HepG2 (cell line): ENCODE measurements around the gene CLCC1. TPM values are rescaled to one million over a fixed set of nuclear protein-coding genes. Genes with fewer than 3 reads are reported as not detected.
A peak's percentile ranks its signal among the peaks of the same experiment; 100 is the strongest.

Experiments used
- JARID2 ChIP-seq: sonication (generic); formaldehyde crosslinking; IDR thresholded peaks from 2 replicates; pipeline ENCODE4 v1.8.1; 2023; ENCODE audit warnings: missing genetic modification reagents, inconsistent platforms; ENCODE audit not compliant: insufficient replicate concordance
- MEF2D ChIP-seq: sonication (generic); formaldehyde crosslinking; IDR thresholded peaks from 2 replicates; pipeline ENCODE4 v1.5.1; 2020; ENCODE audit warnings: mild to moderate bottlenecking, missing genetic modification reagents
- NFIB ChIP-seq: sonication (generic); formaldehyde crosslinking; IDR thresholded peaks from 2 replicates; pipeline ENCODE4 v1.9.0; 2021; ENCODE audit warnings: missing genetic modification reagents, mild to moderate bottlenecking, borderline replicate concordance
- RARG ChIP-seq: sonication (generic); formaldehyde crosslinking; IDR thresholded peaks from 2 replicates; pipeline ENCODE4 v1.4.0; 2020; ENCODE audit warnings: low read depth, mild to moderate bottlenecking, missing genetic modification reagents
- ZNF776 ChIP-seq: sonication (generic); formaldehyde crosslinking; IDR thresholded peaks from 2 replicates; pipeline ENCODE4 v1.4.0; 2020; ENCODE audit warnings: mild to moderate bottlenecking, missing genetic modification reagents
- polyA plus RNA-seq, 8 experiments: library from polyadenylated mRNA; depleted of rRNA in 3 of 8; stranded (reverse) in 7 of 8; unstranded in 1 of 8; fragments of >200 nt; fragmentation: Illumina TruSeq in 4 of 8; extraction: Trizol in 4 of 8; gene quantifications; 2 replicates each; pipeline versions ENCODE4 v1.2.1 to v1.2.3, GENCODE V29; 2011 to 2016; ENCODE audit warnings: low read depth in 4 of 8, missing spikeins in 1 of 8, mixed read lengths in 1 of 8; ENCODE audit not compliant: insufficient read depth in 1 of 8
- total RNA-seq, 5 experiments: library from RNA; depleted of rRNA; stranded (reverse); fragments of >200 nt; fragmentation: Illumina TruSeq; extraction: Trizol; gene quantifications; 2 replicates each; pipeline ENCODE4 v1.2.3, GENCODE V29; 2016; ENCODE audit warnings: low read depth in 1 of 5
- TF ChIP-seq, protein P1 (sequence below): sonication (generic); formaldehyde crosslinking; IDR thresholded peaks from 2 replicates; pipeline ENCODE4 v1.4.0; 2020; ENCODE audit warnings: missing genetic modification reagents
- TF ChIP-seq, protein P2 (sequence below): sonication (generic); formaldehyde crosslinking; IDR thresholded peaks from 2 replicates; pipeline ENCODE4 v1.4.0; 2020; ENCODE audit warnings: mild to moderate bottlenecking, missing genetic modification reagents
- TF ChIP-seq, protein P3 (sequence below): sonication (generic); formaldehyde crosslinking; IDR thresholded peaks from 2 replicates; pipeline ENCODE4 v1.5.0; 2020; ENCODE audit warnings: mild to moderate bottlenecking, missing genetic modification reagents, borderline replicate concordance
- TF ChIP-seq, protein P4 (sequence below): sonication (generic); formaldehyde crosslinking; IDR thresholded peaks from 2 replicates; pipeline ENCODE4 v1.8.1; 2023; ENCODE audit warnings: mild to moderate bottlenecking, missing genetic modification reagents, borderline replicate concordance
- TF ChIP-seq, protein P5 (sequence below): sonication (generic); formaldehyde crosslinking; IDR thresholded peaks from 2 replicates; pipeline ENCODE4 v1.9.0; 2021; ENCODE audit warnings: missing genetic modification reagents, mild to moderate bottlenecking, borderline replicate concordance

Gene CLCC1
- total and polyA plus RNA-seq, 2 of the 13 experiments (the other 11 are each of a cell fraction or from before 2014, with no cell fraction given), result 16.0 to 25.8 TPM

DNA sequence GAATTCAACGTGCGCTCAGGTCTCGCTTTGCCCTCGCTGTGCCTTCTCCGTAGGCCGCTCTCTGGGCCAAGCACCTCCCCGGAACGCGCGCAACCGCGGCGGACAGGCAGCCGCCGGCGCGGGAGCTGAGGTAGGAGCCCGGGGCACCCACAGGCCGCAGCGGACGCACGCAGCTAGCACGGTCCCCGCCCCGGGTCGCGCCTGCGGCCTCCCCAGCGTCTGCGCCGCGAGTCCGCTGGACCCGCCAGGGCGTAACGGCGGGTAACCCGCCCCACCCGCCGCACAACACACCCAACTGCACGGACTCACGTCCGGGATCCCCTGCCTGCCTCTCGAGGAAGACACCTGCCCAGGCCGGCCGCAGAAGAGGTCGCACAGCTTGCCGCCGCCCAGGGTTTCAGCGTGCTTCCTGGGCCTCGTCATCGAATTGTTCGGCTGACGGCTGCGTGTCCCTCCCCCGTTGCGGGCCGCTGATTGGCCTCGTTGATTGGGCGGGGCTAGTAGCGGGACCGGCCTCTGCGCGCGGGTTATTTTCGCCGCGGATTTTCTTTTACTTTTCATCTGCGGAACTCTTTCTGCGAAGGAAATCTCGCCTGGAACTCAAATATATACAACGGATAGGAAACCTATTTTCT lies at the start of gene CLCC1 (continued):
- TF ChIP-seq, protein P1, sequence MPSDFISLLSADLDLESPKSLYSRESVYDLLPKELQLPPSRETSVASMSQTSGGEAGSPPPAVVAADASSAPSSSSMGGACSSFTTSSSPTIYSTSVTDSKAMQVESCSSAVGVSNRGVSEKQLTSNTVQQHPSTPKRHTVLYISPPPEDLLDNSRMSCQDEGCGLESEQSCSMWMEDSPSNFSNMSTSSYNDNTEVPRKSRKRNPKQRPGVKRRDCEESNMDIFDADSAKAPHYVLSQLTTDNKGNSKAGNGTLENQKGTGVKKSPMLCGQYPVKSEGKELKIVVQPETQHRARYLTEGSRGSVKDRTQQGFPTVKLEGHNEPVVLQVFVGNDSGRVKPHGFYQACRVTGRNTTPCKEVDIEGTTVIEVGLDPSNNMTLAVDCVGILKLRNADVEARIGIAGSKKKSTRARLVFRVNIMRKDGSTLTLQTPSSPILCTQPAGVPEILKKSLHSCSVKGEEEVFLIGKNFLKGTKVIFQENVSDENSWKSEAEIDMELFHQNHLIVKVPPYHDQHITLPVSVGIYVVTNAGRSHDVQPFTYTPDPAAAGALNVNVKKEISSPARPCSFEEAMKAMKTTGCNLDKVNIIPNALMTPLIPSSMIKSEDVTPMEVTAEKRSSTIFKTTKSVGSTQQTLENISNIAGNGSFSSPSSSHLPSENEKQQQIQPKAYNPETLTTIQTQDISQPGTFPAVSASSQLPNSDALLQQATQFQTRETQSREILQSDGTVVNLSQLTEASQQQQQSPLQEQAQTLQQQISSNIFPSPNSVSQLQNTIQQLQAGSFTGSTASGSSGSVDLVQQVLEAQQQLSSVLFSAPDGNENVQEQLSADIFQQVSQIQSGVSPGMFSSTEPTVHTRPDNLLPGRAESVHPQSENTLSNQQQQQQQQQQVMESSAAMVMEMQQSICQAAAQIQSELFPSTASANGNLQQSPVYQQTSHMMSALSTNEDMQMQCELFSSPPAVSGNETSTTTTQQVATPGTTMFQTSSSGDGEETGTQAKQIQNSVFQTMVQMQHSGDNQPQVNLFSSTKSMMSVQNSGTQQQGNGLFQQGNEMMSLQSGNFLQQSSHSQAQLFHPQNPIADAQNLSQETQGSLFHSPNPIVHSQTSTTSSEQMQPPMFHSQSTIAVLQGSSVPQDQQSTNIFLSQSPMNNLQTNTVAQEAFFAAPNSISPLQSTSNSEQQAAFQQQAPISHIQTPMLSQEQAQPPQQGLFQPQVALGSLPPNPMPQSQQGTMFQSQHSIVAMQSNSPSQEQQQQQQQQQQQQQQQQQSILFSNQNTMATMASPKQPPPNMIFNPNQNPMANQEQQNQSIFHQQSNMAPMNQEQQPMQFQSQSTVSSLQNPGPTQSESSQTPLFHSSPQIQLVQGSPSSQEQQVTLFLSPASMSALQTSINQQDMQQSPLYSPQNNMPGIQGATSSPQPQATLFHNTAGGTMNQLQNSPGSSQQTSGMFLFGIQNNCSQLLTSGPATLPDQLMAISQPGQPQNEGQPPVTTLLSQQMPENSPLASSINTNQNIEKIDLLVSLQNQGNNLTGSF (CRISPR knock-in tag), result peak; percentile 91
- peak; percentile 53; the same call in 1 of the 2 replicates for TF ChIP-seq ZNF776 (CRISPR knock-in tag)
- peak; percentile 53; the same call in 1 of the 2 replicates for TF ChIP-seq MEF2D
- TF ChIP-seq NFIB (CRISPR knock-in tag), result no peak
- TF ChIP-seq RARG (CRISPR knock-in tag), result peak; percentile 66; the same call in 1 of the 2 replicates
- TF ChIP-seq, protein P2, sequence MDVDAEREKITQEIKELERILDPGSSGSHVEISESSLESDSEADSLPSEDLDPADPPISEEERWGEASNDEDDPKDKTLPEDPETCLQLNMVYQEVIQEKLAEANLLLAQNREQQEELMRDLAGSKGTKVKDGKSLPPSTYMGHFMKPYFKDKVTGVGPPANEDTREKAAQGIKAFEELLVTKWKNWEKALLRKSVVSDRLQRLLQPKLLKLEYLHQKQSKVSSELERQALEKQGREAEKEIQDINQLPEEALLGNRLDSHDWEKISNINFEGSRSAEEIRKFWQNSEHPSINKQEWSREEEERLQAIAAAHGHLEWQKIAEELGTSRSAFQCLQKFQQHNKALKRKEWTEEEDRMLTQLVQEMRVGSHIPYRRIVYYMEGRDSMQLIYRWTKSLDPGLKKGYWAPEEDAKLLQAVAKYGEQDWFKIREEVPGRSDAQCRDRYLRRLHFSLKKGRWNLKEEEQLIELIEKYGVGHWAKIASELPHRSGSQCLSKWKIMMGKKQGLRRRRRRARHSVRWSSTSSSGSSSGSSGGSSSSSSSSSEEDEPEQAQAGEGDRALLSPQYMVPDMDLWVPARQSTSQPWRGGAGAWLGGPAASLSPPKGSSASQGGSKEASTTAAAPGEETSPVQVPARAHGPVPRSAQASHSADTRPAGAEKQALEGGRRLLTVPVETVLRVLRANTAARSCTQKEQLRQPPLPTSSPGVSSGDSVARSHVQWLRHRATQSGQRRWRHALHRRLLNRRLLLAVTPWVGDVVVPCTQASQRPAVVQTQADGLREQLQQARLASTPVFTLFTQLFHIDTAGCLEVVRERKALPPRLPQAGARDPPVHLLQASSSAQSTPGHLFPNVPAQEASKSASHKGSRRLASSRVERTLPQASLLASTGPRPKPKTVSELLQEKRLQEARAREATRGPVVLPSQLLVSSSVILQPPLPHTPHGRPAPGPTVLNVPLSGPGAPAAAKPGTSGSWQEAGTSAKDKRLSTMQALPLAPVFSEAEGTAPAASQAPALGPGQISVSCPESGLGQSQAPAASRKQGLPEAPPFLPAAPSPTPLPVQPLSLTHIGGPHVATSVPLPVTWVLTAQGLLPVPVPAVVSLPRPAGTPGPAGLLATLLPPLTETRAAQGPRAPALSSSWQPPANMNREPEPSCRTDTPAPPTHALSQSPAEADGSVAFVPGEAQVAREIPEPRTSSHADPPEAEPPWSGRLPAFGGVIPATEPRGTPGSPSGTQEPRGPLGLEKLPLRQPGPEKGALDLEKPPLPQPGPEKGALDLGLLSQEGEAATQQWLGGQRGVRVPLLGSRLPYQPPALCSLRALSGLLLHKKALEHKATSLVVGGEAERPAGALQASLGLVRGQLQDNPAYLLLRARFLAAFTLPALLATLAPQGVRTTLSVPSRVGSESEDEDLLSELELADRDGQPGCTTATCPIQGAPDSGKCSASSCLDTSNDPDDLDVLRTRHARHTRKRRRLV (CRISPR knock-in tag), result no peak
- TF ChIP-seq, protein P3, sequence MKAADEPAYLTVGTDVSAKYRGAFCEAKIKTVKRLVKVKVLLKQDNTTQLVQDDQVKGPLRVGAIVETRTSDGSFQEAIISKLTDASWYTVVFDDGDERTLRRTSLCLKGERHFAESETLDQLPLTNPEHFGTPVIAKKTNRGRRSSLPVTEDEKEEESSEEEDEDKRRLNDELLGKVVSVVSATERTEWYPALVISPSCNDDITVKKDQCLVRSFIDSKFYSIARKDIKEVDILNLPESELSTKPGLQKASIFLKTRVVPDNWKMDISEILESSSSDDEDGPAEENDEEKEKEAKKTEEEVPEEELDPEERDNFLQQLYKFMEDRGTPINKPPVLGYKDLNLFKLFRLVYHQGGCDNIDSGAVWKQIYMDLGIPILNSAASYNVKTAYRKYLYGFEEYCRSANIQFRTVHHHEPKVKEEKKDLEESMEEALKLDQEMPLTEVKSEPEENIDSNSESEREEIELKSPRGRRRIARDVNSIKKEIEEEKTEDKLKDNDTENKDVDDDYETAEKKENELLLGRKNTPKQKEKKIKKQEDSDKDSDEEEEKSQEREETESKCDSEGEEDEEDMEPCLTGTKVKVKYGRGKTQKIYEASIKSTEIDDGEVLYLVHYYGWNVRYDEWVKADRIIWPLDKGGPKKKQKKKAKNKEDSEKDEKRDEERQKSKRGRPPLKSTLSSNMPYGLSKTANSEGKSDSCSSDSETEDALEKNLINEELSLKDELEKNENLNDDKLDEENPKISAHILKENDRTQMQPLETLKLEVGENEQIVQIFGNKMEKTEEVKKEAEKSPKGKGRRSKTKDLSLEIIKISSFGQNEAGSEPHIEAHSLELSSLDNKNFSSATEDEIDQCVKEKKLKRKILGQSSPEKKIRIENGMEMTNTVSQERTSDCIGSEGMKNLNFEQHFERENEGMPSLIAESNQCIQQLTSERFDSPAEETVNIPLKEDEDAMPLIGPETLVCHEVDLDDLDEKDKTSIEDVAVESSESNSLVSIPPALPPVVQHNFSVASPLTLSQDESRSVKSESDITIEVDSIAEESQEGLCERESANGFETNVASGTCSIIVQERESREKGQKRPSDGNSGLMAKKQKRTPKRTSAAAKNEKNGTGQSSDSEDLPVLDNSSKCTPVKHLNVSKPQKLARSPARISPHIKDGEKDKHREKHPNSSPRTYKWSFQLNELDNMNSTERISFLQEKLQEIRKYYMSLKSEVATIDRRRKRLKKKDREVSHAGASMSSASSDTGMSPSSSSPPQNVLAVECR (CRISPR knock-in tag), result peak; percentile 95
- TF ChIP-seq, protein P4, sequence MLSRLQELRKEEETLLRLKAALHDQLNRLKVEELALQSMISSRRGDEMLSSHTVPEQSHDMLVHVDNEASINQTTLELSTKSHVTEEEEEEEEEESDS (CRISPR knock-in tag), result no peak
- TF ChIP-seq, protein P5, sequence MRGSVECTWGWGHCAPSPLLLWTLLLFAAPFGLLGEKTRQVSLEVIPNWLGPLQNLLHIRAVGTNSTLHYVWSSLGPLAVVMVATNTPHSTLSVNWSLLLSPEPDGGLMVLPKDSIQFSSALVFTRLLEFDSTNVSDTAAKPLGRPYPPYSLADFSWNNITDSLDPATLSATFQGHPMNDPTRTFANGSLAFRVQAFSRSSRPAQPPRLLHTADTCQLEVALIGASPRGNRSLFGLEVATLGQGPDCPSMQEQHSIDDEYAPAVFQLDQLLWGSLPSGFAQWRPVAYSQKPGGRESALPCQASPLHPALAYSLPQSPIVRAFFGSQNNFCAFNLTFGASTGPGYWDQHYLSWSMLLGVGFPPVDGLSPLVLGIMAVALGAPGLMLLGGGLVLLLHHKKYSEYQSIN (CRISPR knock-in tag), result no peak
- no peak for TF ChIP-seq JARID2 (CRISPR knock-in tag)
